ENCODE results near the gene IL25. TPM values are rescaled to one million over a fixed set of nuclear protein-coding genes. Genes with fewer than 3 reads are reported as not detected.
"Not testable (repeated sequence)": the region's sequence is repeated elsewhere in the genome, so short reads cannot be mapped to it uniquely, and the experiment has no call there.

The IL25 gene
- total and polyA plus RNA-seq, 7 donors, result not detected

- Histone ChIP-seq H3K4me3 (no peak overlapping the region), H3K9me3 (no peaks in the 10 kb centered on the region), H3K27ac (no peak overlapping the region), H3K27me3 (no peaks in the 10 kb centered on the region), H3K4me1 (no peaks in the 10 kb centered on the region), H3K36me3 (no peaks in the 10 kb centered on the region)
- no peak for DNase-seq
- TF ChIP-seq POLR2A (IDR thresholded peaks at IDR 0.05) (no peak), CTCF (IDR thresholded peaks at IDR 0.05) (no peak), POLR2AphosphoS5 (IDR thresholded peaks at IDR 0.05) (no peak), EP300 (IDR thresholded peaks at IDR 0.05) (no peak)
- intact Hi-C loops (cut with DNase I), result loop anchor here (5.0 kb wide), 1 partner anchor 117 kb away; no protein-coding TSS in a partner anchor
- WGBS, 2 donors, result 93% methylated on average over 29 of the region's 29 CpGs
Observed at GRCh38 chr14:23384364-23385080, 11.9 kb downstream of the IL25 start.

- Histone ChIP-seq H3K4me3 (no peak overlapping the region), H3K9me3 (no peaks in the 10 kb centered on the region), H3K27me3 (no peaks in the 10 kb centered on the region), H3K4me1 (no peaks in the 10 kb centered on the region), H3K27ac (no peak overlapping the region), H3K36me3 (no peaks in the 10 kb centered on the region)
- no peak for TF ChIP-seq CTCF (IDR thresholded peaks at IDR 0.05)
- no peak for TF ChIP-seq POLR2AphosphoS5 (IDR thresholded peaks at IDR 0.05)
- no peak for TF ChIP-seq EP300 (IDR thresholded peaks at IDR 0.05)
- TF ChIP-seq POLR2A (IDR thresholded peaks at IDR 0.05), result no peak
- WGBS, 2 donors, result 82 to 86% methylated on average over 2 of the region's 2 CpGs
- intact Hi-C loops (cut with DNase I), result no loop called here
- no peak for DNase-seq
Observed at GRCh38 chr14:23385244-23385641, 12.6 kb downstream of the IL25 start.

GRCh38 chr14:23385642-23386265 lies 13.1 kb downstream of the IL25 start:
- 88 to 92% methylated on average over 18 of the region's 18 CpGs for WGBS, 2 donors
- TF ChIP-seq POLR2A (IDR thresholded peaks at IDR 0.05) (no peak), CTCF (IDR thresholded peaks at IDR 0.05) (no peak), POLR2AphosphoS5 (IDR thresholded peaks at IDR 0.05) (no peak), EP300 (IDR thresholded peaks at IDR 0.05) (no peak)

GRCh38 chr14:23386266-23386657 lies 13.7 kb downstream of the IL25 start:
- H3K9me3 ChIP-seq; H3K27ac ChIP-seq; H3K4me3 ChIP-seq; H3K4me1 ChIP-seq; H3K27me3 ChIP-seq; H3K36me3 ChIP-seq; intact Hi-C loops (cut with DNase I); DNase-seq: not testable (repeated sequence)
- 79 to 89% methylated on average over 17 of the region's 17 CpGs for WGBS, 2 donors

More at GRCh38 chr14:23385642-23386265, 13.1 kb downstream of the IL25 start:
- no peaks in the 10 kb centered on the region for H3K9me3 ChIP-seq
- intact Hi-C loops (cut with DNase I), result no loop called here
- no peaks in the 10 kb centered on the region for H3K27me3 ChIP-seq
- no peaks in the 10 kb centered on the region for H3K4me1 ChIP-seq
- no peak overlapping the region for H3K27ac ChIP-seq
- no peak overlapping the region for H3K4me3 ChIP-seq
- DNase-seq, result no peak
- H3K36me3 ChIP-seq, result no peaks in the 10 kb centered on the region

- DNase-seq, result no peak
- Histone ChIP-seq H3K9me3 (no peaks in the 10 kb centered on the region), H3K4me1 (no peaks in the 10 kb centered on the region), H3K4me3 (no peak overlapping the region), H3K27ac (no peak overlapping the region), H3K36me3 (no peaks in the 10 kb centered on the region), H3K27me3 (no peaks in the 10 kb centered on the region)
- TF ChIP-seq POLR2A (IDR thresholded peaks at IDR 0.05) (no peak), POLR2AphosphoS5 (IDR thresholded peaks at IDR 0.05) (no peak), EP300 (IDR thresholded peaks at IDR 0.05) (no peak), CTCF (IDR thresholded peaks at IDR 0.05) (no peak)
- WGBS, 2 donors, result 91 to 98% methylated on average over 1 of the region's 1 CpG
- intact Hi-C loops (cut with DNase I), result no loop called here
Observed at GRCh38 chr14:23386999-23387398, 14.4 kb downstream of the IL25 start.
